ACC112 (cell line): ENCODE data around the gene DDX46.

Source experiments
- H2AFZ ChIP-seq: fragments of 200-600 bp; sonication (generic); one replicate; pipeline ENCODE4 v1.6.0; 2017; ENCODE audit warnings: antibody characterized with exemption, low read length; ENCODE audit not compliant: unreplicated experiment
- H3K27ac ChIP-seq: fragments of 200-600 bp; sonication (generic); 2 replicates; pipeline ENCODE4 v1.5.1; 2014; ENCODE audit warnings: low read depth, mild to moderate bottlenecking, antibody characterized with exemption, low read length, moderate library complexity
- H3K27me3 ChIP-seq: fragments of 200-600 bp; sonication (generic); 2 replicates; pipeline ENCODE4 v1.6.1; 2014; ENCODE audit warnings: mild to moderate bottlenecking, antibody characterized with exemption, low read length, moderate library complexity, mixed read lengths; ENCODE audit not compliant: insufficient read depth
- H3K36me3 ChIP-seq: fragments of 200-600 bp; sonication (generic); 2 replicates; pipeline ENCODE4 v1.6.1; 2016; ENCODE audit warnings: mild to moderate bottlenecking, antibody characterized with exemption, low read length, moderate library complexity, mixed read lengths; ENCODE audit not compliant: insufficient read depth
- H3K4me1 ChIP-seq: fragments of 200-600 bp; sonication (generic); one replicate; pipeline ENCODE4 v1.6.1; 2016; ENCODE audit warnings: low read length, mixed read lengths; ENCODE audit not compliant: insufficient read depth, unreplicated experiment, control insufficient read depth
- H3K4me3 ChIP-seq: fragments of 200-600 bp; sonication (generic); 2 replicates; pipeline ENCODE4 v1.5.1; 2014; ENCODE audit warnings: mild to moderate bottlenecking, low read depth, low read length
- H3K79me2 ChIP-seq: fragments of 200-600 bp; sonication (generic); one replicate; pipeline ENCODE4 v1.6.0; 2016; ENCODE audit warnings: low read length; ENCODE audit not compliant: control insufficient read depth, unreplicated experiment, insufficient read depth

DDX46 gene

GRCh38 chr5:134784946-134785620 is 26.5 kb downstream of the DDX46 start:
- Histone ChIP-seq H3K4me3 (no peak overlapping the region), H3K27ac (peak overlapping the region; percentile 20), H2AFZ (no peak overlapping the region), H3K27me3 (no peaks in the 10 kb centered on the region), H3K79me2 (no peaks in the 10 kb centered on the region), H3K36me3 (peaks cover 46% of the 10 kb centered on the region), H3K4me1 (peaks cover 8% of the 10 kb centered on the region)

DNA sequence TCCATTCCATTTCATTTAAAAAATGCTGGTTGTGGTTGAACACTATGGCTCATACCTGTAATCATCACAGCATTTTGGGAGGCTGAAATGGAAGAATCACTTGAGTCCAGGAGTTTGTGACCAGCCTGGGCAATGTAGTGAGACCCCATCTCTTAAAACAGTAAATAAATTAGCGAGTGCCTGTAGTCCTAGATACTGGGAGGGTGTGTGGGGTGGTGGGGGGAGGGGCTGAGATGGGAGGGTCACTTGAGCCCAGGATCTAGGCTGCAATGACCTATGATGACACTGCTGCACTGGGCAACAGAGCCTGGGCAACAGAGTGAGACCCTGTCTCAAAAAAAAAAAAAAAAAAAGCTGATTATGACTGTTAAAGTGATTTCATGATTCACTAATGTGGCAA is 29.1 kb downstream of the DDX46 start:
- H3K27ac ChIP-seq = no peak overlapping the region
- peaks cover 8% of the 10 kb centered on the region for H3K4me1 ChIP-seq
- no peaks in the 10 kb centered on the region for H3K27me3 ChIP-seq
- H2AFZ ChIP-seq = no peak overlapping the region
- no peak overlapping the region for H3K4me3 ChIP-seq
- no peaks in the 10 kb centered on the region for H3K79me2 ChIP-seq
- H3K36me3 ChIP-seq = peaks cover 44% of the 10 kb centered on the region

GRCh38 chr5:134791580-134791979 is 33.0 kb downstream of the DDX46 start:
- H3K36me3 ChIP-seq = peaks cover 55% of the 10 kb centered on the region
- H3K79me2 ChIP-seq = no peaks in the 10 kb centered on the region
- H3K4me3 ChIP-seq = no peak overlapping the region
- no peaks in the 10 kb centered on the region for H3K27me3 ChIP-seq
- no peaks in the 10 kb centered on the region for H3K4me1 ChIP-seq
- H3K27ac ChIP-seq = no peak overlapping the region
- H2AFZ ChIP-seq = no peak overlapping the region

- peaks cover 52% of the 10 kb centered on the region for H3K36me3 ChIP-seq
Measured at GRCh38 chr5:134792286-134792685, 33.7 kb downstream of the DDX46 start.

DNA sequence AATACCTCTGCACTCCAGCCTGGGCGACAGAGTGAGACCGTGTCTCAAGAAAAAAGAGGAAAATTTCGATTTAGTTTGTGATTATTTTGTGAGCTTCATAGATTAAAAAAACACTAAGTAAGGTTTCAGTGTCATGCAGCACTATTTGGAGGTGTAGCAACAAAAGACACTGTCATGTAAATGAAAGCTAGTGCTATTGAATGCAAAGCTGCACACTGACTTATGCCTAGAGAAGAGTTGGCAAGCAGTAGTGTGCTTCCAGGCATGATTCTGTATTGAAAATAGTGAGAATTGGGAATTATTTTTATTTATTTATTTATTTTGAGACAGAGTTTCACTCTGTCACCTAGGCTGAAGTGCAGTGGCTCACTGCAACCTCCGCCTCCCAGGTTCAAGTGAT is 34.5 kb downstream of the DDX46 start:
- H3K27me3 ChIP-seq = no peaks in the 10 kb centered on the region
- H2AFZ ChIP-seq = no peak overlapping the region
- no peaks in the 10 kb centered on the region for H3K79me2 ChIP-seq
- no peaks in the 10 kb centered on the region for H3K4me1 ChIP-seq
- no peak overlapping the region for H3K4me3 ChIP-seq
- peaks cover 50% of the 10 kb centered on the region for H3K36me3 ChIP-seq
- H3K27ac ChIP-seq = no peak overlapping the region

More at GRCh38 chr5:134792286-134792685, 33.7 kb downstream of the DDX46 start:
- Histone ChIP-seq H3K27me3 (no peaks in the 10 kb centered on the region), H3K79me2 (no peaks in the 10 kb centered on the region), H3K27ac (no peak overlapping the region), H2AFZ (no peak overlapping the region), H3K4me3 (no peak overlapping the region), H3K4me1 (no peaks in the 10 kb centered on the region)

- H3K27me3 ChIP-seq = no peaks in the 10 kb centered on the region
- no peak overlapping the region for H3K4me3 ChIP-seq
- no peaks in the 10 kb centered on the region for H3K79me2 ChIP-seq
- no peak overlapping the region for H3K27ac ChIP-seq
- H2AFZ ChIP-seq = no peak overlapping the region
- H3K4me1 ChIP-seq = no peaks in the 10 kb centered on the region
- peaks cover 54% of the 10 kb centered on the region for H3K36me3 ChIP-seq
Measured at GRCh38 chr5:134794082-134794481, 35.5 kb downstream of the DDX46 start.

DNA sequence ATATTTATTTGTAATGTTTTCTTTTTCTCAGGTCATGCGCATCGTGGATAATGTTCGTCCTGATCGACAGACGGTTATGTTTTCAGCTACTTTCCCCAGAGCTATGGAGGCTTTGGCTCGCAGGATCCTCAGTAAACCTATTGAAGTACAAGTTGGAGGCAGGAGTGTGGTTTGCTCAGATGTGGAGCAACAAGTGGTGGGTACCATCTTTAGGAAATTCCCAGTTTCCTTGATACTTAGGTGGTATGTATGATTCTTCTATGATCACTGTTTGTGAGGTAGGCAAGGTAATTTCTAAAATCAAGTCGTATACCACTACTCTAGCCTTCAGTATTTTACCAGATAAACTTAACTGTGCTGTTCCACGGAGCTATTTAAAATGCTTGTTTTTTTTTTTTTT is 36.2 kb downstream of the DDX46 start:
- no peaks in the 10 kb centered on the region for H3K4me1 ChIP-seq
- H2AFZ ChIP-seq = no peak overlapping the region
- no peaks in the 10 kb centered on the region for H3K27me3 ChIP-seq
- no peaks in the 10 kb centered on the region for H3K79me2 ChIP-seq
- no peak overlapping the region for H3K27ac ChIP-seq
- no peak overlapping the region for H3K4me3 ChIP-seq
- H3K36me3 ChIP-seq = peaks cover 48% of the 10 kb centered on the region

DNA sequence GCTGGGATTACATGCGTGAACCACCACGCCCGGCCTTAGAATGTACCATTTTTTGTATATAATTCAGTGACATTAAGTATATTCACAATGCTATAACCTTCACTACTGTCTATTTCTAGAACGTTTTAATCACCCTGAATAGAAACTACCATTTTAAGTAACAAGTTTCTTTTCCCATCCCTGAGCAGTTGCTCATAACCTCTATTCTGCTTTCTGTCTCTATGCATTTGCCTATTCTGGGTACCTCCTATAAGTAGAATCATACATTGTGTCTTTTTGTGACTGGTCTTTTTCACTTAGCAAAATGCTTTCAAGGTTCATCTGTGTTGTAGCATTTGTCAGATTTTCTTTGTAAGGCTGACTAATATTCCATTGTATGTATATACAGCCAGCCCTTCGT is 39.9 kb downstream of the DDX46 start:
- Histone ChIP-seq H3K4me3 (no peak overlapping the region), H3K4me1 (no peaks in the 10 kb centered on the region), H3K27me3 (no peaks in the 10 kb centered on the region), H2AFZ (no peak overlapping the region), H3K27ac (no peak overlapping the region), H3K79me2 (no peaks in the 10 kb centered on the region), H3K36me3 (peaks cover 32% of the 10 kb centered on the region)

- peaks cover 9% of the 10 kb centered on the region; the same call in 1 of the 2 replicates for H3K36me3 ChIP-seq
- no peaks in the 10 kb centered on the region for H3K27me3 ChIP-seq
- H3K27ac ChIP-seq = no peak overlapping the region
- H2AFZ ChIP-seq = no peak overlapping the region
- H3K79me2 ChIP-seq = no peaks in the 10 kb centered on the region
- no peaks in the 10 kb centered on the region for H3K4me1 ChIP-seq
- no peak overlapping the region for H3K4me3 ChIP-seq
Measured at GRCh38 chr5:134803821-134804220, 45.2 kb downstream of the DDX46 start.

- H2AFZ ChIP-seq = no peak overlapping the region
- no peak overlapping the region for H3K4me3 ChIP-seq
- no peak overlapping the region for H3K27ac ChIP-seq
- no peaks in the 10 kb centered on the region for H3K4me1 ChIP-seq
- no peaks in the 10 kb centered on the region for H3K79me2 ChIP-seq
- peaks cover 45% of the 10 kb centered on the region for H3K36me3 ChIP-seq
- no peaks in the 10 kb centered on the region for H3K27me3 ChIP-seq
Measured at GRCh38 chr5:134813407-134813806, 54.8 kb downstream of the DDX46 start.

- Histone ChIP-seq H3K79me2 (no peaks in the 10 kb centered on the region), H3K36me3 (peaks cover 46% of the 10 kb centered on the region), H3K27ac (no peak overlapping the region), H2AFZ (no peak overlapping the region), H3K27me3 (no peaks in the 10 kb centered on the region), H3K4me3 (no peak overlapping the region), H3K4me1 (no peaks in the 10 kb centered on the region)
Measured at GRCh38 chr5:134813827-134814226, 55.2 kb downstream of the DDX46 start.
